Parathyroid adenoma (tissue), 2 donors: Measurements from ENCODE around the gene ZNF787.

Source experiments
- H2AFZ ChIP-seq: fragments of 300-600 bp; sonication (generic); one replicate; pipeline ENCODE4 v1.7.0; 2017; ENCODE audit warnings: antibody characterized with exemption, mild to moderate bottlenecking
- H3K27ac ChIP-seq: fragments of 300-600 bp; sonication (generic); one replicate; pipeline ENCODE4 v1.7.0; 2017
- H3K27me3 ChIP-seq: fragments of 300-600 bp; sonication (generic); one replicate; pipeline ENCODE4 v1.7.0; 2017; ENCODE audit warnings: low read length; ENCODE audit not compliant: control insufficient read depth, insufficient read depth
- H3K36me3 ChIP-seq: fragments of 300-600 bp; sonication (generic); one replicate; pipeline ENCODE4 v1.7.0; 2017; ENCODE audit warnings: low read length; ENCODE audit not compliant: control insufficient read depth, insufficient read depth
- H3K4me1 ChIP-seq: fragments of 300-600 bp; sonication (generic); one replicate; pipeline ENCODE4 v1.7.0; 2017; ENCODE audit warnings: control low read depth
- H3K4me2 ChIP-seq: fragments of 300-600 bp; sonication (generic); one replicate; pipeline ENCODE4 v1.7.0; 2017; ENCODE audit warnings: low read length
- H3K4me3 ChIP-seq: fragments of 300-600 bp; sonication (generic); one replicate; pipeline ENCODE4 v1.7.0; 2017; ENCODE audit warnings: low read depth, low read length
- H3K79me2 ChIP-seq: fragments of 300-600 bp; sonication (generic); one replicate; pipeline ENCODE4 v1.7.0; 2017; ENCODE audit warnings: control low read depth
- H3K9ac ChIP-seq: fragments of 300-600 bp; sonication (generic); one replicate; pipeline ENCODE4 v1.7.0; 2017; ENCODE audit warnings: mild to moderate bottlenecking
- H3K9me3 ChIP-seq: fragments of 300-600 bp; sonication (generic); one replicate; pipeline ENCODE4 v1.7.0; 2017; ENCODE audit warnings: low read length; ENCODE audit not compliant: control insufficient read depth
- CTCF ChIP-seq: fragments of 300-600 bp; sonication (generic); IDR thresholded peaks from one replicate; pipeline ENCODE4 v1.7.0; 2017; ENCODE audit warnings: antibody characterized with exemption, mild to moderate bottlenecking
- donor health status: primary hyperparathyroidism.

ZNF787 gene

GRCh38 chr19:56146904-56147303, 25.8 kb upstream of the ZNF787 start:
- Histone ChIP-seq H3K27me3 (no peaks in the 10 kb centered on the region), H3K4me3 (no peak overlapping the region), H3K79me2 (peaks cover 14% of the 10 kb centered on the region), H3K4me1 (no peaks in the 10 kb centered on the region), H3K9me3 (no peaks in the 10 kb centered on the region), H3K36me3 (no peaks in the 10 kb centered on the region), H3K27ac (no peak overlapping the region), H3K9ac (no peak overlapping the region), H3K4me2 (no peak overlapping the region), H2AFZ (no peak overlapping the region)
- TF ChIP-seq CTCF = no peak

- TF ChIP-seq CTCF = no peak
- Histone ChIP-seq H3K27ac (no peak overlapping the region), H3K4me2 (no peak overlapping the region), H3K4me3 (no peak overlapping the region), H2AFZ (no peak overlapping the region), H3K79me2 (peaks cover 14% of the 10 kb centered on the region), H3K4me1 (no peaks in the 10 kb centered on the region), H3K9me3 (no peaks in the 10 kb centered on the region), H3K36me3 (no peaks in the 10 kb centered on the region), H3K9ac (no peak overlapping the region), H3K27me3 (no peaks in the 10 kb centered on the region)
Observed at GRCh38 chr19:56145698-56146097, 24.6 kb upstream of the ZNF787 start.

GRCh38 chr19:56144831-56145230, 23.7 kb upstream of the ZNF787 start:
- Histone ChIP-seq H3K4me2 (no peak overlapping the region), H3K9me3 (no peaks in the 10 kb centered on the region), H3K9ac (no peak overlapping the region), H3K4me1 (no peaks in the 10 kb centered on the region), H2AFZ (no peak overlapping the region), H3K4me3 (no peak overlapping the region), H3K27me3 (no peaks in the 10 kb centered on the region), H3K27ac (no peak overlapping the region), H3K36me3 (no peaks in the 10 kb centered on the region), H3K79me2 (peaks cover 7% of the 10 kb centered on the region)
- TF ChIP-seq CTCF = no peak

GRCh38 chr19:56144376-56144775, 23.3 kb upstream of the ZNF787 start:
- no peaks in the 10 kb centered on the region for H3K27me3 ChIP-seq
- no peak overlapping the region for H3K9ac ChIP-seq
- no peak overlapping the region for H3K4me2 ChIP-seq
- no peaks in the 10 kb centered on the region for H3K36me3 ChIP-seq
- peaks cover 2% of the 10 kb centered on the region for H3K79me2 ChIP-seq
- H3K9me3 ChIP-seq = no peaks in the 10 kb centered on the region
- no peak overlapping the region for H3K4me3 ChIP-seq
- TF ChIP-seq CTCF = no peak
- no peaks in the 10 kb centered on the region for H3K4me1 ChIP-seq
- H2AFZ ChIP-seq = no peak overlapping the region
- no peak overlapping the region for H3K27ac ChIP-seq

GRCh38 chr19:56142897-56143434, 21.9 kb upstream of the ZNF787 start:
- no peaks in the 10 kb centered on the region for H3K4me1 ChIP-seq
- no peaks in the 10 kb centered on the region for H3K36me3 ChIP-seq
- H3K27ac ChIP-seq = no peak overlapping the region

More at GRCh38 chr19:56142897-56143434, 21.9 kb upstream of the ZNF787 start:
- no peak overlapping the region for H3K4me2 ChIP-seq
- no peak overlapping the region for H3K9ac ChIP-seq
- H3K27me3 ChIP-seq = no peaks in the 10 kb centered on the region
- no peak overlapping the region for H2AFZ ChIP-seq
- H3K9me3 ChIP-seq = no peaks in the 10 kb centered on the region
- no peaks in the 10 kb centered on the region for H3K79me2 ChIP-seq
- H3K4me3 ChIP-seq = no peak overlapping the region
- no peak for TF ChIP-seq CTCF
